EH (cell line): Measurements from ENCODE around the gene GCHFR.

ENCODE experiments used
- DNase-seq: peaks from one replicate; pipeline ENCODE4 v3.0.0-alpha.2; 2015; ENCODE audit warnings: low read depth

The GCHFR gene

DNA sequence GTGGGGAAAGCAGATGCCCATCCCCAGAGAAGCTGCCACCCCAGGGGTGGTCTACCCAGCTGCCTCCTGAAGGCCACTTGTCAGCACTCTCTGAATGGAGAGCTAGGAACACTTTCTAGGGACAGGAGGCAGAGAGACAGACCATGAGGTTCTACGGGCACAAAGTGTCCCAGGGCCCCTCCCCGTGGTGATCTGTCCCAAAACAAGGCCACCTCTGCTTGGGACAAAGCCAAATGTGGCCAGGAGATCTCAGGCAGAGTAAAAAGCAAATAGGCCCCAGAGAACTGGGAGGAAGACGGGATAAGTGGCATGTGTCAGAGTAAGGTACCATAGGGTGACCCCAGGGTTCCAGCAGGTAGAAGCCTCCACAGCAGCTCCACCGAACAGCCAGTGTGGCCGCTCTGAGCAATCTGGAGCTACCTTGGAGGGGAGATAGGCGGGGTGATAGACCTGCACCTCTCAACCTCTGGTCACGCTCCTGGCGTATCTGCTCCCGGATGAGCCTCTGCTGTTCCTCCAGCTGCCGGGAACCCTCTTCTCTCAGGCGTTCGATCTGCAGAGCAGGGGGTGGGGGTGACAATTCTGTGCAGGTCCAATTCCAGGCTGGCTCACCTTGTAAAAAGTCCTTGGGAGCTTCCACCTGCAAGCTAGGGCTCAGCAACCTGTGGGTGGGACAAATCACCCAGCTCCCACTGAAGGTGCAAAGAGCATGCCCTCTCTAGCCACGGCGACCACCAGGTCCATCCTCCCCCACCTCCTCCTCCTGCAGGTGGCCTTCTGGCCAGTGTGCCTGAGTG lies 12.1 kb downstream of the GCHFR start:
- no peak for DNase-seq

- DNase-seq, result peak; percentile 64
Measured at GRCh38 chr15:40776537-40777141, 12.8 kb downstream of the GCHFR start.

GRCh38 chr15:40782609-40783227 lies 18.9 kb downstream of the GCHFR start:
- peak; percentile 35 for DNase-seq

- no peak for DNase-seq
Measured at GRCh38 chr15:40785164-40785563, 21.3 kb downstream of the GCHFR start.

DNA sequence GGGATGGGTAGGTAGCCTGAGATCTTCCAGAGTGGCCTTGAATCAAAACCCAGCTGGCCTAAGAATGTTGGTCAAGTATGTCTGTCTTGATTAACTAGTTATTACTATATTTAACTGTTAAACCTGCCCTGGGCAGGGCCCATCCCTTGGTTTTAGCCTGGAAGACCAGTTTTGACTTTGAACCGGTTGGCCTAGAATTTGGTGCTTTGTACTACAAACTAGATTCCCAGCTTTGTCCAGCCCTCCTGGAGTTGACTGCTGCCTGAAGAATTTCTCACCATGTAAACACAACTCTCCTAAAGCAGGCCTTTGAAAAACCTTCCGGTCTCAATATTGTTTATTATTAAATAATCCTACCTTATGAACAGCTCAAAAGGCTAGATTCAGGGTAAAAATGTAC lies 21.9 kb downstream of the GCHFR start:
- no peak for DNase-seq

GRCh38 chr15:40787344-40787841 lies 23.5 kb downstream of the GCHFR start:
- peak; percentile 79 for DNase-seq

DNA sequence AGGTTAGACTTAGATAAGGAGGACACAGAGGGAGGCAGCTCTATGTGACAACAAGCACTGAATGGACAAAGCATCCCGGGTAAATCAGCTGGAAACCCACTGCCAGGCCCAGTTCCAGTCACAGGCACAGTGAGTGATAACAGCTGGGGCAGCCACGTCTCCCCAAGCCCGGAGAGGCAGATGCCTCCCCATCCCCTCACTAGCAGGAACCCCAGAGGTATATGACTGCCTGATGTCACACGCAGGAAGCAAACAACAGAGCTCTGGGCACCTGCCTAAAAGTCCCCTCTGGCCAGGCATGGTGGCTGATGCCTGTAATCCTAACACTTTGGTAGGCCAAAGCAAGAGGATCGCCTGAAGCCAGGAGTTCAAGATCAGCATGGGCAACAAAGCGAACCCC lies 24.1 kb downstream of the GCHFR start:
- no peak for DNase-seq

- DNase-seq, result no peak
Measured at GRCh38 chr15:40789119-40789518, 25.3 kb downstream of the GCHFR start.

- no peak for DNase-seq
Measured at GRCh38 chr15:40789999-40790398, 26.1 kb downstream of the GCHFR start.

DNA sequence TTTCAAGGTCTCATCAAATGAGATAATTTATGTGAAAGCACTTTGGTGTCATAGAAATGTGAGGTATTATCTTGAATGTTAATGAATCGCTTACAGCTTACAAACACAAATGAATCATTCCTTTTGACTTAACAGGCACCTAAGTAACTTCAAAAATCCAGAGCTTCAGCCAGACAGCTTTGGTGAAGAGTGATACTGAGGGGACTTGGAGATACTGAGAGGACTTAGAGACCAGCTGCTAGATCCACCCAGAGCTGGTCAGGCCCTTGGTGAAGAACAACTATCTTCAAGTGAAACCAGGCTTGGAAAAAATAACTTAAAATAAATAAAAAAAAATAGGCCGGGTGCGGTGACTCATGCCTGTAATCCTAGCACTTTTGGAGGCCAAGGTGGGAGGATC lies 26.9 kb downstream of the GCHFR start:
- peak; percentile 34 for DNase-seq

DNA sequence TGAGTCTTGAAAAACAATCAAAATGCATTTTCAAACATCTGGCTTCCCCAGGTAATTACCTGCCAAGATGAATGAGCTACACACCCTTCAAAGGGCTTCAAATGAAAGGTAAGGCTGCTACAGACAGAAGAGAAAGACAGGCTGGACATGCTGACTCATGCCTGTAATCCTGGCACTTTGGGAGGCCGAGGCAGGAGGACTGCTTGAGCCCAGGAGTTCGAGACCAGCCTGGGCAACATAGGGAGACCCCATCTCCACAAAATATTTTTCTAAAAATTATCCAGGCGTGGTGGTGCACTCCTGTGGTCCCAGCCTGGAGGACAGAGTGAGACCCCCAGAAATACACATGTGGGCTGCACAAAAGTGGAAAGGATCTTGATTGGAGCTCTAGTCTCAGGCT lies 28.5 kb downstream of the GCHFR start:
- no peak for DNase-seq

- peak; percentile 92 for DNase-seq
Measured at GRCh38 chr15:40793216-40793989, 29.5 kb downstream of the GCHFR start.

- DNase-seq, result no peak
Measured at GRCh38 chr15:40796041-40796440, 32.2 kb downstream of the GCHFR start.

DNA sequence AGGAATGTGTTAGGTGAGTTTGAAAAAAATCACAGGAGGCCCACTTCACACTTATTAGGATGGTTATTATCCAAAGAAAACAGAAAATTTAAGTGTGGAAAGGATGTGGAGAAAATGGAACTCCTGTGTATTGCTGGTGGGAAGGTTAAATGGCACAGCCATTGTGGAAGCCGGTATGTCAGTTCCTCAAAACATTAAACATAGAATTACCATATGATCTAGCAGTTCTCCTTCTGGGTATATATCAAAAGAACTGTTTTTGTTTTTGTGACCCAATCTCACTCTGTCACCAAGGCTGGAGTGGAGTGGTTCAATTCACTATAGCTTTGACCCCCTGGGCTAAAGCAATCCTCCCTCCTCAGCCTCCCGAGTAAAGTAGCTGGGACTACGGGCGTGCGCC lies 32.6 kb downstream of the GCHFR start:
- no peak for DNase-seq

GRCh38 chr15:40799523-40799922 lies 35.7 kb downstream of the GCHFR start:
- DNase-seq, result no peak

DNA sequence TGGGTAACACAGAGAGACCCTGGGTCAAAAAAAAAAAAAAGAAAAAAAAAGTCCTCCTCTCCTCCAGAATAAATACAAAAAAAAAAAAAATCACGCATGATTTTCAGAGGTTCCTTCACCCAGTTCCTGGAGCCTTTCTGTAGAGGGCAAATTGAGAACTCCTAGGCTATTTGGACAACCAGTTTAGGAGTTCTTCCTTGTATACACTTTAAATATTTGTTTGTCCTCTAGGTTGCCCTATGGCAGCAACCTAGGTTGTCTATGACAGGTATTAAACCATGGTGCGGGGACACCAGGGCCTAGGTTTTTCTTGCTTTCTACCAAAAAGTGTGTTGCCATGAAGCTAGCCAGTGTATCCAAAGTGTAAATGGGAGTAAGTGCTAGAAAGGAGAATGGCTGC lies 39.2 kb downstream of the GCHFR start:
- no peak for DNase-seq

GRCh38 chr15:40803688-40804087 lies 39.8 kb downstream of the GCHFR start:
- no peak for DNase-seq

DNA sequence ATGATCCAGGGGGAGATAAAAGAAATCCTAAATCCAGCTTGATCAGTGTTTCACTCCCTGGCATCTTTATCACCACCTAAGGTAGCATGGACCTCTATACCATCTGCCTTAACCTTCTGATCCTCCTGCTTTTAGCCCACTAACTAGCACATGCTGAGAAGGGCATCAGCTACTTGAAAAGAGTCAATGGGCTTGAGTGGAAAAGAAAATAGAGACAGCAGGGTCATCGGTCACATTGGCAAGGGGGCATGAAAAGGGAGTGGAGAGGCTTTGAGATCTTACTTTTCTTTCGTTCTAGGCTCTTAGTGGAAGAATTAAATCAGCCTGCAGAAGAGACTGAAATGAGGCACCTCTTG lies 42.8 kb downstream of the GCHFR start:
- no peak for DNase-seq

- DNase-seq, result peak; percentile 98
Measured at GRCh38 chr15:40807028-40807887, 43.4 kb downstream of the GCHFR start, which contains the start of the genes DNAJC17 and ZFYVE19. DNAJC17 (minus strand) TSS chr15:40807473; CDS start chr15:40807446, 27 bp downstream. ZFYVE19 (plus strand) TSS chr15:40807089; CDS start chr15:40807590, 501 bp downstream.

GRCh38 chr15:40807888-40808461 lies 44.1 kb downstream of the GCHFR start:
- peak; percentile 27 for DNase-seq
